RWPE1 (cell line): Measurements from ENCODE around the gene UBE2O.
A peak's percentile ranks its signal among the peaks of the same experiment; 100 is the strongest.

ENCODE experiments used
- CTCF ChIA-PET: fragments of 350-600 bp; sonication (Branson Sonifier 250); formaldehyde crosslinking; extraction: SDS; loops from one replicate; lab custom pipeline; 2021; lab: Yijun Ruan, JAX
- POLR2A ChIA-PET: fragments of 400-600 bp; formaldehyde crosslinking; extraction: SDS; loops from one replicate; lab custom pipeline; 2020; ENCODE audit warnings: antibody characterized with exemption; ENCODE audit not compliant: low non-redundant PET; lab: Yijun Ruan, JAX
- DNase-seq: peaks from one replicate; pipeline ENCODE4 v3.0.0; 2012; ENCODE audit warnings: low spot score
- H3K27ac ChIP-seq: fragments of 450-650 bp; 2 replicates; pipeline ENCODE4 v1.5.1; 2017
- CTCF ChIP-seq: fragments of 450-650 bp; conservative IDR thresholded peaks from 2 replicates; pipeline ENCODE4 v1.5.1; 2017; ENCODE audit warnings: low read depth, mild to moderate bottlenecking

The UBE2O gene

GRCh38 chr17:76474238-76474637 is 21.3 kb upstream of the UBE2O start:
- CTCF ChIA-PET, result no interaction called here
- no peak overlapping the region for H3K27ac ChIP-seq
- DNase-seq, result no peak
- TF ChIP-seq CTCF, result no peak
- POLR2A ChIA-PET, result no interaction called here

GRCh38 chr17:76473541-76473985 is 20.6 kb upstream of the UBE2O start:
- H3K27ac ChIP-seq, result no peak overlapping the region
- TF ChIP-seq CTCF, result no peak
- no peak for DNase-seq
- ChIA-PET POLR2A (no interaction called here), CTCF (no interaction called here)

- no peak for DNase-seq
- POLR2A ChIA-PET, result no interaction called here
- no peak overlapping the region for H3K27ac ChIP-seq
- TF ChIP-seq CTCF, result no peak
- CTCF ChIA-PET, result interaction anchor here (0.6 kb wide), 1 partner anchor 153 kb away, joined by 6 read pairs; no protein-coding TSS in a partner anchor
Observed at GRCh38 chr17:76472726-76473125, 19.8 kb upstream of the UBE2O start.

- TF ChIP-seq CTCF, result no peak
- POLR2A ChIA-PET, result no interaction called here
- CTCF ChIA-PET, result no interaction called here
- DNase-seq, result no peak
- no peak overlapping the region for H3K27ac ChIP-seq
Observed at GRCh38 chr17:76472258-76472645, 19.3 kb upstream of the UBE2O start.

- DNase-seq, result no peak
- TF ChIP-seq CTCF, result no peak
- peak overlapping the region; percentile 18; the same call in 1 of the 2 replicates for H3K27ac ChIP-seq
- ChIA-PET POLR2A (no interaction called here), CTCF (interaction anchor here (0.6 kb wide), 1 partner anchor 167 kb away, joined by 4 read pairs; no protein-coding TSS in a partner anchor)
Observed at GRCh38 chr17:76471498-76472257, 18.7 kb upstream of the UBE2O start.

- H3K27ac ChIP-seq, result 0 out of 2 replicates have a peak overlapping the region, but pooled peaks have one; percentile 5
- CTCF ChIA-PET, result interaction anchor here (0.6 kb wide), 1 partner anchor 934 kb away, joined by 4 read pairs; no protein-coding TSS in a partner anchor
- no peak for TF ChIP-seq CTCF
- no peak for DNase-seq
- POLR2A ChIA-PET, result no interaction called here
Observed at GRCh38 chr17:76469991-76470739, 17.2 kb upstream of the UBE2O start.
